Measurements from ENCODE around the gene LPAR1. TPM values are rescaled to one million over a fixed set of nuclear protein-coding genes. Genes with fewer than 3 reads are reported as not detected.

The LPAR1 gene
- 0.21 and 0.47 TPM in 2 replicates for total RNA-seq (2022)
- Bru-seq, nascent RNA, result percentile 25 among the genes with signal in this experiment
- BruChase-seq, experiment 1, labeled RNA remaining after a 6-hour chase, result percentile 16 among the genes with signal in this experiment
- percentile 19 among the genes with signal in this experiment for BruChase-seq, experiment 2, labeled RNA remaining after a 2-hour chase
- long read RNA-seq, partial matches to known transcripts, result 0 of 1 reads
- long read RNA-seq, other reads (novel, unspliced or antisense), result 1 of 1 reads

- Mint-ChIP-seq H3K36me3 (ENCODE audit: insufficient read depth, unreplicated experiment) (no peaks in the 10 kb centered on the region), H3K4me3 (ENCODE audit: unreplicated experiment) (peak within 1 kb of the TSS; percentile 68), H3K27me3 (ENCODE audit: insufficient read depth, unreplicated experiment) (no peaks in the 10 kb centered on the region), H3K4me1 (ENCODE audit: insufficient read depth, unreplicated experiment) (peaks cover 18% of the 10 kb centered on the region), H3K27ac (ENCODE audit: low read depth, unreplicated experiment) (peak within 1 kb of the TSS; percentile 75), H3K9me3 (ENCODE audit: unreplicated experiment) (no peaks in the 10 kb centered on the region)
- POLR2A ChIA-PET, result no interaction called here
- TF ChIP-seq, protein P1, sequence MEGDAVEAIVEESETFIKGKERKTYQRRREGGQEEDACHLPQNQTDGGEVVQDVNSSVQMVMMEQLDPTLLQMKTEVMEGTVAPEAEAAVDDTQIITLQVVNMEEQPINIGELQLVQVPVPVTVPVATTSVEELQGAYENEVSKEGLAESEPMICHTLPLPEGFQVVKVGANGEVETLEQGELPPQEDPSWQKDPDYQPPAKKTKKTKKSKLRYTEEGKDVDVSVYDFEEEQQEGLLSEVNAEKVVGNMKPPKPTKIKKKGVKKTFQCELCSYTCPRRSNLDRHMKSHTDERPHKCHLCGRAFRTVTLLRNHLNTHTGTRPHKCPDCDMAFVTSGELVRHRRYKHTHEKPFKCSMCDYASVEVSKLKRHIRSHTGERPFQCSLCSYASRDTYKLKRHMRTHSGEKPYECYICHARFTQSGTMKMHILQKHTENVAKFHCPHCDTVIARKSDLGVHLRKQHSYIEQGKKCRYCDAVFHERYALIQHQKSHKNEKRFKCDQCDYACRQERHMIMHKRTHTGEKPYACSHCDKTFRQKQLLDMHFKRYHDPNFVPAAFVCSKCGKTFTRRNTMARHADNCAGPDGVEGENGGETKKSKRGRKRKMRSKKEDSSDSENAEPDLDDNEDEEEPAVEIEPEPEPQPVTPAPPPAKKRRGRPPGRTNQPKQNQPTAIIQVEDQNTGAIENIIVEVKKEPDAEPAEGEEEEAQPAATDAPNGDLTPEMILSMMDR (IDR thresholded peaks at IDR 0.05; ENCODE audit: unreplicated experiment), result no peak
- CTCF ChIA-PET, result no interaction called here
- DNase-seq (ENCODE audit: unreplicated experiment), result no peak
- intact Hi-C loops (cut with micrococcal nuclease), result loop anchor here (5.0 kb wide), 2 partner anchors 259 to 396 kb away; no protein-coding TSS in a partner anchor
- no TSS peak for BruUV-seq (replicated peaks)
Observed at GRCh38 chr9:111038331-111039230, at the start of gene LPAR1. Gene LPAR1 (minus strand): TSS chr9:111038470. CDS start chr9:110972117, 66,353 bp downstream.

DNA sequence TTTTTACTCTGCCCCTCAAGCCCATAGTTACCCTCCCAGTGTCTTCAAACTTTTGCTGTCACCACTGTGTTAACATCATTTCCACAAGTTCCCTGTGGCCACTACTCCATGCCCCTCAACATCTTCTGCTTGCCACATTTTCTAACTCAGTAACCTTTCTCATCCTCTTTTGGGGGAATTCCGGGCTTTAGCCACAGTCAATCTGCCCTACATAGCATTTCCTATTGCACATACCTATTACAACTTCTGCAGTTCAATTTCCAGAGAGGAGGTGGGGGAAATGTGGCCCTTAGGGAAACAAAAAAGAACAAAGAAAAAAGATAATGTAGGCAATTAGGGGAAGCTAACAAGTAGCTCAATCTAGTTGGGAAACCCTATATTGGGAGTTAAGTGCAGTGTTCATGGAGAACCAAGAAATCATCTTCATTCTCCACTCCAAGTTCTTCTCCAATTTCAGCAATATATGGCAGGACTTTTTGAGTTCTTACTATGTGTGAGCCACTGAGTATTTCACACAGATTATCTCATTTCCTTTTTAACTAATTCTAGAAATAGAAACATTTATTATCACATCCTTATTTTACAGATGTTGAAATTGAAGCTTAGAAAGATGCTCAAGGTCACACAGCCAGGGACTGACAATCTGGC is 40.2 kb upstream of the LPAR1 start:
- intact Hi-C loops (cut with micrococcal nuclease), result no loop called here
- CTCF ChIA-PET, result no interaction called here
- DNase-seq (ENCODE audit: unreplicated experiment), result peak; percentile 5
- H3K9me3 Mint-ChIP-seq (ENCODE audit: unreplicated experiment), result no peaks in the 10 kb centered on the region
- H3K4me1 Mint-ChIP-seq (ENCODE audit: insufficient read depth, unreplicated experiment), result no peaks in the 10 kb centered on the region
- H3K36me3 Mint-ChIP-seq (ENCODE audit: insufficient read depth, unreplicated experiment), result no peaks in the 10 kb centered on the region
- no peaks in the 10 kb centered on the region for H3K27me3 Mint-ChIP-seq (ENCODE audit: insufficient read depth, unreplicated experiment)
- BruUV-seq (replicated peaks), result no TSS peak
- TF ChIP-seq, protein P1 (IDR thresholded peaks at IDR 0.05; ENCODE audit: unreplicated experiment), result no peak
- POLR2A ChIA-PET, result no interaction called here
- H3K4me3 Mint-ChIP-seq (ENCODE audit: unreplicated experiment), result no peak overlapping the region
- no peak overlapping the region for H3K27ac Mint-ChIP-seq (ENCODE audit: low read depth, unreplicated experiment)

GRCh38 chr9:111076519-111076918 is 38.2 kb upstream of the LPAR1 start:
- ChIA-PET POLR2A (interaction anchor here (0.7 to 1.0 kb wide), 3 partner anchors 9 to 20 kb away, joined by 3 to 4 read pairs (median 3); no protein-coding TSS in a partner anchor), CTCF (no interaction called here)
- TF ChIP-seq, protein P1 (IDR thresholded peaks at IDR 0.05; ENCODE audit: unreplicated experiment), result no peak
- intact Hi-C loops (cut with micrococcal nuclease), result no loop called here
- Mint-ChIP-seq H3K4me3 (ENCODE audit: unreplicated experiment) (no peak overlapping the region), H3K27me3 (ENCODE audit: insufficient read depth, unreplicated experiment) (no peaks in the 10 kb centered on the region), H3K9me3 (ENCODE audit: unreplicated experiment) (no peaks in the 10 kb centered on the region), H3K36me3 (ENCODE audit: insufficient read depth, unreplicated experiment) (no peaks in the 10 kb centered on the region), H3K4me1 (ENCODE audit: insufficient read depth, unreplicated experiment) (no peaks in the 10 kb centered on the region), H3K27ac (ENCODE audit: low read depth, unreplicated experiment) (no peak overlapping the region)
- no peak for DNase-seq (ENCODE audit: unreplicated experiment)
- no TSS peak for BruUV-seq (replicated peaks)

DNA sequence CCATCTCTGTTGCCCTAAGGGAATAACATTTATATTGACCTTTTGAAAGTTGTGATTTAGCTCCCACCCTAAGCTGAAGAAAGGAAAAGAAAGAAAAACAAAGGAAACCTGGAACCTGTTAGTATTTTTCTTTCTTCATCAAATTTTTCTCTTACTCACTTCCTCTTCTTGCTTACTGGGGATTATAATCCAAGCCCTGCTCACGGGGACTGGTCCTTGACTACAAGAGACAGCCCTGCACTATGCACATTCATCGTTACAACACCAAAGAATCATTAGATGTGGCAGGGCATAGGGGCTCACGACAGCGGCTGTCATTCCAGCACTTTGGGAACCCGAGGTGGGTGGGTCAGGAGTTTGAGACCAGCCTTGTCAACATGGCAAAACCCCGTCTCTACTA is 37.8 kb upstream of the LPAR1 start:
- TF ChIP-seq, protein P1 (IDR thresholded peaks at IDR 0.05; ENCODE audit: unreplicated experiment), result no peak
- no peak for DNase-seq (ENCODE audit: unreplicated experiment)
- Mint-ChIP-seq H3K36me3 (ENCODE audit: insufficient read depth, unreplicated experiment) (no peaks in the 10 kb centered on the region), H3K9me3 (ENCODE audit: unreplicated experiment) (no peaks in the 10 kb centered on the region), H3K4me3 (ENCODE audit: unreplicated experiment) (no peak overlapping the region), H3K4me1 (ENCODE audit: insufficient read depth, unreplicated experiment) (no peaks in the 10 kb centered on the region), H3K27me3 (ENCODE audit: insufficient read depth, unreplicated experiment) (no peaks in the 10 kb centered on the region), H3K27ac (ENCODE audit: low read depth, unreplicated experiment) (no peak overlapping the region)
- ChIA-PET POLR2A (interaction anchor here (0.7 to 1.0 kb wide), 3 partner anchors 9 to 21 kb away, joined by 3 to 4 read pairs (median 3); no protein-coding TSS in a partner anchor), CTCF (no interaction called here)
- no TSS peak for BruUV-seq (replicated peaks)
- intact Hi-C loops (cut with micrococcal nuclease), result no loop called here
